Measurements from ENCODE around the gene PRR15. TPM values are rescaled to one million over a fixed set of nuclear protein-coding genes. Genes with fewer than 3 reads are reported as not detected.

Gene PRR15
- total and polyA plus RNA-seq, 2 of the 13 experiments (the other 11 are each of a cell fraction or from before 2014, with no cell fraction given): 2.3 to 7.8 TPM

- CTCF ChIA-PET (ENCODE audit: low intra/inter-chr PET ratio, low total read pairs): no interaction called here
- Histone ChIP-seq H3K4me1 (ENCODE audit: insufficient read depth, low read length) (peaks cover 11% of the 10 kb centered on the region), H3K36me3 (replicated peaks in 1 of 2; ENCODE audit: control insufficient read depth in 1 of 2, insufficient read depth in 2 of 2, low read length in 2 of 2) (no peaks in the 10 kb centered on the region), H2AFZ (ENCODE audit: low read length) (no peak overlapping the region), H4K20me1 (ENCODE audit: insufficient read depth, low read length) (no peaks in the 10 kb centered on the region), H3K4me3 (replicated peaks in 1 of 3; ENCODE audit: insufficient read depth in 1 of 3, low read depth in 2 of 3, low read length in 3 of 3) (no peak overlapping the region), H3K79me2 (ENCODE audit: insufficient read depth, low read length) (no peaks in the 10 kb centered on the region), H3K9me3 (ENCODE audit: low read length) (no peaks in the 10 kb centered on the region), H3K4me2 (ENCODE audit: low read depth, low read length) (no peak overlapping the region), H3K27me3 (ENCODE audit: control insufficient read depth in 1 of 2, insufficient read depth in 2 of 2, low read length in 2 of 2) (no peaks in the 10 kb centered on the region), H3K27ac (ENCODE audit: extremely low read length, insufficient read depth, low read length) (no peak overlapping the region), H3K9ac (ENCODE audit: insufficient read depth, low read depth, low read length) (no peak overlapping the region)
- BruUV-seq (replicated peaks): no TSS peak
- FAIRE-seq: no peak
- no peak for ATAC-seq
- WGBS (ENCODE audit: low lambda C conversion rate): 43% methylated on average over 4 of the region's 4 CpGs
- no peak for DNase-seq (ENCODE audit: low spot score)
- no peak for TF ChIP-seq HDAC1 (CRISPR knock-in tag; IDR thresholded peaks at IDR 0.05)
- no peak for TF ChIP-seq ZNF282 (IDR thresholded peaks at IDR 0.05; ENCODE audit: partially characterized antibody)
- TF ChIP-seq CENPBD1 (CRISPR knock-in tag; IDR thresholded peaks at IDR 0.05; ENCODE audit: borderline replicate concordance, low read depth): no peak
- no peak for TF ChIP-seq HIVEP1 (CRISPR knock-in tag; IDR thresholded peaks at IDR 0.05)
- no peak for TF ChIP-seq RFX3 (CRISPR knock-in tag; IDR thresholded peaks at IDR 0.05)
- TF ChIP-seq TEAD2 (CRISPR knock-in tag; IDR thresholded peaks at IDR 0.05): no peak
- no peak for TF ChIP-seq SAP130 (CRISPR knock-in tag; IDR thresholded peaks at IDR 0.05; ENCODE audit: low read depth)
- no peak for TF ChIP-seq RARA (CRISPR knock-in tag; IDR thresholded peaks at IDR 0.05)
- no peak for TF ChIP-seq BRCA1 (CRISPR knock-in tag; IDR thresholded peaks at IDR 0.05)
- TF ChIP-seq MAZ (IDR thresholded peaks at IDR 0.05; ENCODE audit: borderline replicate concordance, low read depth, low read length): no peak
- TF ChIP-seq MAZ (CRISPR knock-in tag; IDR thresholded peaks at IDR 0.05; ENCODE audit: low read depth): no peak
- no peak for TF ChIP-seq NR2F1 (CRISPR knock-in tag; IDR thresholded peaks at IDR 0.05)
- TF ChIP-seq SMAD3 (CRISPR knock-in tag; IDR thresholded peaks at IDR 0.05): no peak
- no peak for TF ChIP-seq ELK4 (CRISPR knock-in tag; IDR thresholded peaks at IDR 0.05; ENCODE audit: borderline replicate concordance)
- TF ChIP-seq ZNF777 (CRISPR knock-in tag; IDR thresholded peaks at IDR 0.05): no peak
- no peak for TF ChIP-seq RAD21 (CRISPR knock-in tag; IDR thresholded peaks at IDR 0.05)
- no peak for TF ChIP-seq HNF1B (CRISPR knock-in tag; IDR thresholded peaks at IDR 0.05)
- no peak for TF ChIP-seq HNRNPH1 (optimal IDR thresholded peaks at IDR 0.05; ENCODE audit: low read depth, low read length)
- TF ChIP-seq DMTF1 (CRISPR knock-in tag; IDR thresholded peaks at IDR 0.05): no peak
- TF ChIP-seq ZNF768 (CRISPR knock-in tag; IDR thresholded peaks at IDR 0.05): no peak
- in situ Hi-C loops (cut with HindIII; ENCODE audit: extremely low pct_ligation_motif_present, low pct_unique_long_range_greater_than_20kb): no loop called here
- POLR2A ChIA-PET: no interaction called here
- intact Hi-C loops (cut with micrococcal nuclease; ENCODE audit: unreplicated experiment): no loop called here
These were observed 37.0 kb downstream of the PRR15 start for GRCh38 chr7:29600661-29601060.
